Liver (tissue), 3 donors: ENCODE data around the gene ERC2.

Experiments
- CTCF ChIP-seq: fragments of 150-350 bp; IDR thresholded peaks from 2 replicates; pipeline ENCODE4 v1.5.1; 2017; ENCODE audit warnings: improper control_type of control experiment, low read depth, low read length; ENCODE audit not compliant: missing input control
- EGR1 ChIP-seq, 2 donors: IDR thresholded peaks; 2 replicates each; pipeline ENCODE4 v1.6.1; 2016 to 2018; ENCODE audit warnings: antibody characterized with exemption in 2 of 2, low read depth in 2 of 2
- GABPA ChIP-seq, 2 donors: IDR thresholded peaks in 1 of 2; conservative IDR thresholded peaks in 1 of 2; 2 replicates each; pipeline ENCODE4 v1.6.1; 2016; ENCODE audit warnings: antibody characterized with exemption in 2 of 2, mild to moderate bottlenecking in 1 of 2, moderate library complexity in 1 of 2
- JUND ChIP-seq, 2 donors: IDR thresholded peaks; 2 replicates each; pipeline ENCODE4 v1.6.1; 2016; ENCODE audit warnings: antibody characterized with exemption in 2 of 2
- NR2F2 ChIP-seq: IDR thresholded peaks from 2 replicates; pipeline ENCODE4 v1.6.1; 2016; ENCODE audit warnings: antibody characterized with exemption
- RAD21 ChIP-seq, 2 donors: IDR thresholded peaks; 2 replicates each; pipeline ENCODE4 v1.6.1; 2016; ENCODE audit warnings: antibody characterized with exemption in 2 of 2, mild to moderate bottlenecking in 2 of 2
- REST ChIP-seq: IDR thresholded peaks from 2 replicates; pipeline ENCODE4 v1.6.1; 2016; ENCODE audit warnings: antibody characterized with exemption, mild to moderate bottlenecking
- RXRA ChIP-seq, 2 donors: IDR thresholded peaks; 2 replicates each; pipeline ENCODE4 v1.6.1; 2017 to 2018; ENCODE audit warnings: antibody characterized with exemption in 2 of 2, mild to moderate bottlenecking in 1 of 2
- SP1 ChIP-seq: IDR thresholded peaks from 2 replicates; pipeline ENCODE4 v1.6.1; 2018; ENCODE audit warnings: antibody characterized with exemption, mild to moderate bottlenecking
- YY1 ChIP-seq: IDR thresholded peaks from 2 replicates; pipeline ENCODE4 v1.6.1; 2016; ENCODE audit warnings: antibody characterized with exemption, mild to moderate bottlenecking
- TF ChIP-seq, protein P1 (sequence below): IDR thresholded peaks from 2 replicates; pipeline ENCODE4 v1.6.1; 2016; ENCODE audit warnings: antibody characterized with exemption
- donor health status: healthy.
- donor health status: healthy.

DNA sequence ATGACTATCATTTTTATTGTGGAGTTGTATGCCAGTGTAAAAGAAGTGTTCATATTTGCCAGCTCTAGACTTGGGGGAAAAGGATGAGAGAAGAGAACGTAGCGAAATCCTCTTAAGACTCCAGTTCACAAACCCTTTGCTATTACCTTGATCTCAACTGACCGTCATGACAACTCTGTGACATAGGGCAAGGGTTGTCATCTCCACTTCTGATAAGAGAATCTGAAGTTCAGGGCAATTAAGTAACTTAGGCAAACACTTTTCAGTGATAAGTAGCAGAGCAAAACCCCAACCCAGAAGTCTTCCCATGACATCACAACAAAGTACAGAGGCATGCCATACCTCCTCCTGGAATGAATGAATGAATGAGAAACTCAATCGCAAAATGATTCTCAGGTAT, 940.9 kb downstream of the ERC2 start:
- TF ChIP-seq EGR1 (IDR thresholded peaks at IDR 0.05; ENCODE audit: low read depth in 2 of 2) (no peak), CTCF (no peak), REST (no peak), GABPA (IDR thresholded peaks at IDR 0.05 in 1 of 2, conservative IDR thresholded peaks at IDR 0.05 in 1 of 2) (no peak), RAD21 (IDR thresholded peaks at IDR 0.05) (no peak), SP1 (no peak), JUND (IDR thresholded peaks at IDR 0.05) (no peak), YY1 (no peak), RXRA (IDR thresholded peaks at IDR 0.05) (peak in 1 of 2 donors; percentile 12), NR2F2 (no peak)
- TF ChIP-seq, protein P1, sequence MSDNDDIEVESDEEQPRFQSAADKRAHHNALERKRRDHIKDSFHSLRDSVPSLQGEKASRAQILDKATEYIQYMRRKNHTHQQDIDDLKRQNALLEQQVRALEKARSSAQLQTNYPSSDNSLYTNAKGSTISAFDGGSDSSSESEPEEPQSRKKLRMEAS: no peak
